Measurements from ENCODE around the gene DNAJB5.

The DNAJB5 gene

DNA sequence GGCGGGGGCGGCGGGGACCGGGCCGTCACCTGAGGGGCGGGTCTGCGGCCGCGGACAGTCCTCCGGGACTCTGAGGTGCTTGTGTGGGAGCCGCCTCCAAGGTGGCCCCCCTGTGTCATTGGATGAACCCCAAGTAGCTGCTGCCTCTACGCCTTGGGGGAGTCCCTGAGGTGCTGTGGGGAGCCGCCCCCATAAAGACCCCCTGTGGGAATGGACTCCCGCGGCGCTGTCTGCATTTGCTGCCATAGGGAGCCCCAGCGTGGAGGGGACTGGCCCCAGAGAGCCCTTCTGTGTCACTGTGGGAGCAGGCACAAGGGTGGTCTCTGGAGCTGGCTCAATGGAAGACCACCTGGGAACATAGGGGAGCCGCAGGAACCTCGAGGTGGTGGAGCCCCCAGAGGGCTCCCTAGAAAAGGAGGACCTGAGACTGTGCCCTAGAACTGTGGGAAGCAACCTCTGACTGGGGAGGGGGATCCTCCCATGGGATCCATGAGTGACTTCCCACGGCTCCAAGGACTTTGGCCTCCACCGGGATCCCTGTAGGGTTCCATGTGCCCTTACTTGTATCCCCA lies 31.0 kb upstream of the DNAJB5 start:
- no peak overlapping the region for H3K4me3 ChIP-seq (ENCODE audit: low read depth, low read length)
- no peak for DNase-seq (ENCODE audit: low read depth)
- TF ChIP-seq, protein P1, sequence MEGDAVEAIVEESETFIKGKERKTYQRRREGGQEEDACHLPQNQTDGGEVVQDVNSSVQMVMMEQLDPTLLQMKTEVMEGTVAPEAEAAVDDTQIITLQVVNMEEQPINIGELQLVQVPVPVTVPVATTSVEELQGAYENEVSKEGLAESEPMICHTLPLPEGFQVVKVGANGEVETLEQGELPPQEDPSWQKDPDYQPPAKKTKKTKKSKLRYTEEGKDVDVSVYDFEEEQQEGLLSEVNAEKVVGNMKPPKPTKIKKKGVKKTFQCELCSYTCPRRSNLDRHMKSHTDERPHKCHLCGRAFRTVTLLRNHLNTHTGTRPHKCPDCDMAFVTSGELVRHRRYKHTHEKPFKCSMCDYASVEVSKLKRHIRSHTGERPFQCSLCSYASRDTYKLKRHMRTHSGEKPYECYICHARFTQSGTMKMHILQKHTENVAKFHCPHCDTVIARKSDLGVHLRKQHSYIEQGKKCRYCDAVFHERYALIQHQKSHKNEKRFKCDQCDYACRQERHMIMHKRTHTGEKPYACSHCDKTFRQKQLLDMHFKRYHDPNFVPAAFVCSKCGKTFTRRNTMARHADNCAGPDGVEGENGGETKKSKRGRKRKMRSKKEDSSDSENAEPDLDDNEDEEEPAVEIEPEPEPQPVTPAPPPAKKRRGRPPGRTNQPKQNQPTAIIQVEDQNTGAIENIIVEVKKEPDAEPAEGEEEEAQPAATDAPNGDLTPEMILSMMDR (IDR thresholded peaks at IDR 0.05; ENCODE audit: insufficient read depth, low read depth, low read length, missing control alignments), result no peak

DNA sequence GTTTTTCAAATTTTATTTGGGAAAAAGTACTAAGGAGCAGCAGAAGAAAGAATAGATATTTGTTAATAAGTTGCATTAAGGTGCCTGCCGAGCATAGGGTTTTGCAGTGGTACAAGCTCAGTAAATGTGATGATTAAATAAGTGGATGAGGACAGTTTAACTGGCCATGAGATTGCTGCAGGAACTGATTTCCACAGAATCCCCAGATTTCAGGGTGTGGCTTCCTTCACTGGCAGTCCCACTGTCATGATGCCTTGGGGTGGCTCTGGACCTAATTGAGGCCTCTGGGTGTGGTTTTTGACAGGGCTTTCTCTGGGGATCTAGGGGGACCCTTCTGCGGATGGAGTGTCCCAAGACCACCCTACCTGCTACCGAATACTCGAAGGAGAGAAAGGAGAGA lies 30.1 kb upstream of the DNAJB5 start:
- DNase-seq (ENCODE audit: low read depth), result no peak
- TF ChIP-seq, protein P1 (IDR thresholded peaks at IDR 0.05; ENCODE audit: insufficient read depth, low read depth, low read length, missing control alignments), result no peak
- no peak overlapping the region for H3K4me3 ChIP-seq (ENCODE audit: low read depth, low read length)

DNA sequence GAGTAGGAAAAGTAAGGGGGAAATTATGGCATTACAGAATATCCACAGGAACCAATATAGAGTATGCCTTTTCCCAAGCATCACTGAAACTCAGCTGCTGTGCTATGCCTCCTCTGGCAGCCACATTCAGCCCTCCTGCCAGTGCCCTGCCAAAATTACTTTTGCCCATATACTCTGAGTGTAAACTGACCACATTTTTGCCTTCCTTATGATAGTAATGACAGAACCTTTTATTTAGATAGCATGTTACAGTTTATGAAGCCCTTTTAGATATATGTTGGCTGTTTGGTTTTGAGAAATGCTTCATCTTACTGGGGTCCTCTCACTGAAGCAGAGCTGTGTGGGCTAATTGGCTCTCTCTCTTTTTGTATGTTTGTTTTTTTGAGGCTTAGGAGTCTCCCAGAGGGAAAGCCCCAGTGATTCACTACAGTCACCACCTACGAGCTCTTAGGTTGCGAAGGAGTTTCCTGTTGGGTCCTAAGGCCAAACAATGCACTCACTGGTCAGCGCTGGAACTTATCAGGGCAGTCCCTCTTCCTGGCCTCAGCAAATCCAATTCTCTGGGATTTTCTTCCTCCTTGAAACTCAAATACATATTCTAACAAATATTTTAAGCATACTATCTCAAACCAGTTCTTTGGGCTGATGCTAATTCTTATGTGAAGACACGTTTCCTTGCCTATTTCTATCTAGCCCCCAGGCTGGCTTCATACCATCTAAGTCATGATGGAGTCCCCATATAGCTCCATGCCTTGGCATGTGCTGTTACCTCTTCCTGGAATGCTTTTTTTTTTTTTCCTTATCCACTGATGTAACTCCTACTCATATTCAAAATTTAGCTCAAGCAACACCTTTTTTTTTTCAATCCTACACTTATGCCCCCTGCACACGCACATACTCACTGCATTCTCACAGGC lies 27.7 kb upstream of the DNAJB5 start:
- H3K4me3 ChIP-seq (ENCODE audit: low read depth, low read length), result no peak overlapping the region
- DNase-seq (ENCODE audit: low read depth), result peak; percentile 20
- TF ChIP-seq, protein P1 (IDR thresholded peaks at IDR 0.05; ENCODE audit: insufficient read depth, low read depth, low read length, missing control alignments), result no peak

DNA sequence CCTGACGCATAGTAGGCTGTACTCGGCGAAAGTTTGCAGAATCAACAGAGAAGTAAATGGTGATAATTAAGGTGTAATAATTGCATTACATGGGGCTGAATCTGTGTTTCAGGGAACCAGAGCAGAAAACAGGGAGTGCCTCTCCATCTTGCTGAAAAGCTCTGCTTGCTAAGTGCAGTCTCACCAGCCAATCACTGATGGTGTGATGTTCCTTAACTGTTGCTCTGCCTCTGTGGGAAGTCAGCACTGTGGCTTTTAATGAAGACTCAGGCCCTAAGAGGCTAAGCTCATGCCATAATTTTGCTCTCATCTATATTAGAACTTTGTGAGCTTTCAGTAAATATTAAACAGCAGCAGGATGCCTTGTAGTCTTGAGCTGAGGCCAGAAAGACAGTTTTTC lies 27.0 kb upstream of the DNAJB5 start:
- TF ChIP-seq, protein P1 (IDR thresholded peaks at IDR 0.05; ENCODE audit: insufficient read depth, low read depth, low read length, missing control alignments), result no peak
- DNase-seq (ENCODE audit: low read depth), result no peak
- no peak overlapping the region for H3K4me3 ChIP-seq (ENCODE audit: low read depth, low read length)

DNA sequence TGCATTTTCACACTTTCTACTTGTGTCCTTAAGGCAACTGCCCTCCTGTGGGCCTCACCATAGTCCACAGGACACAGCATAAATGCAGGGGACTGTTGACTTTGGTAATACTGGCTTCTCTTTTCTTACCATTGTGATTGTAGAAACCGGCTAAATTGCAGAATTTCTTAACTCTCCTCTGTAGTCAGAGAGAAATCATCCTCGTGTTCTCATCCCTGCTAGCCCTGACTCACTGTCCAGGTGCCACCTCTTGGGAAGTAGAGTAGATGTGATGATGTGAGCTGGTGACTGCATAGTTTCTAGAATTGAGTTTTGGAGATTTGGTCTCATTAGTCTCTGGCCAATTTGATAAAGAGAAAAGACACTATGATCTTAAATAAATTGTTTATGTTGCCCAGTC lies 26.0 kb upstream of the DNAJB5 start:
- H3K4me3 ChIP-seq (ENCODE audit: low read depth, low read length), result no peak overlapping the region
- DNase-seq (ENCODE audit: low read depth), result no peak
- TF ChIP-seq, protein P1 (IDR thresholded peaks at IDR 0.05; ENCODE audit: insufficient read depth, low read depth, low read length, missing control alignments), result no peak

DNA sequence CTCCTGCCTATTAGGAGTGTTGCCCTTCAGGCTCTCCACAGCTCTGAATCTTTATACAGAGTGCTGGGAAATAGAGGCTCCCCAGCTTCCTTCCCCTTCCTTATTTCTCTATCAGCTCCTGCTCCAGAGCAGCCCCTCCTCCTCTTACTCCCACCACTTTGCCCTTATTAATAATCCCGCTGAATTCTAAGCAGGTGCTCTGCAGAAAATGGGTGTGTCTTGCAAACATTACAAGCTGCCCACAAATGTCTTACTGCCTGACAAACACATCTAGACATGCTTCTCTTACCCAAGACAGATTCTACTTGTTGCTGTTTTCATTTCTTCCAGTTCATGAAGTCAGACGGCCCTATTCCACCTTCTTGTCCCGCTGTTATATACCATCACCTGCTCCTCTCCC lies 25.1 kb upstream of the DNAJB5 start:
- TF ChIP-seq, protein P1 (IDR thresholded peaks at IDR 0.05; ENCODE audit: insufficient read depth, low read depth, low read length, missing control alignments), result no peak
- no peak for DNase-seq (ENCODE audit: low read depth)
- H3K4me3 ChIP-seq (ENCODE audit: low read depth, low read length), result no peak overlapping the region

All from GM12865 (cell line).